NCI-H82 treated with DMSO at 0.1 percent for 48 hours (cell line): ENCODE data around the gene SLF1.

Source experiments
- DNase-seq: peaks from one replicate; lab custom pipeline; 2025; ENCODE audit not compliant: unreplicated experiment; lab: John Stamatoyannopoulos, UW

Gene SLF1

DNA sequence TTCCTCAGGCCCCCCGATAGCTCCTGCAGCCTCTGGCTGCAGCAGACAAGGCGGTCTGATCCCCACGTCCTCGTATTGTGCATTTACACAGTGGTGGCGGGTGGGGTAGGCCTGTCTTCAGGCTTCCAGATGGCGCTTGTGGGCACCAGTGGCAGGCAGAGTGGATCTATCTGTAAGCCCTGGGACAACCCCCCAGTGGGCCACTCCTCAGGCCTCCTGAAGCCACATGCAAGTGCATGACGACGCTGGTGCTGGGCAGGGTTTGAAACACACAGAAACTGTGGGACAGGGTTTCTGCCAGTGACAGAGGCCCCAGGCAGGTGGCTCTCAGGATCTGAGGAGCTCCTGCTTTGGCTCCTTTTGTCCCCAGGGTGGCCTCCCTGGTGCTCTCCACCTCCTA is 42.0 kb downstream of the SLF1 start:
- no peak for DNase-seq

DNA sequence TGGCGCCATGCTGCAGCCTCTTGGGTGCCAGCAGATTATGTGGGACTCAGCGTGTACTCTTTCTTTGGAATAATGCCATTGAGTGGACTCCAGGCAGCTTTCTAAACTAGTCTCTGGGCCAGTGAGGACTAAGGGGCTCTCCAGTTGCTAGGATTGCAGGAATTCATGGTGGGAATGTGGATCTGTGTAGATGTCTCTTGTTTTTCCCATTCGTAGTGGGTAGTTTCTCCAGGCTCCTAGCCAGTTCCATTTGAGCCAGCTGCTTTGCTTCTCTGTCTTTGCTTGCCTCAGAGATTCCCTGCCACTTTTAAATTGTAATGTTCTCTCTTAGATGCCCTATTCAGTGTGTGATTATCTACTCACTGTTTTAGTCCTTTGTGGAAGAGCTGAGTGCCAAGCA is 42.6 kb downstream of the SLF1 start:
- no peak for DNase-seq

DNA sequence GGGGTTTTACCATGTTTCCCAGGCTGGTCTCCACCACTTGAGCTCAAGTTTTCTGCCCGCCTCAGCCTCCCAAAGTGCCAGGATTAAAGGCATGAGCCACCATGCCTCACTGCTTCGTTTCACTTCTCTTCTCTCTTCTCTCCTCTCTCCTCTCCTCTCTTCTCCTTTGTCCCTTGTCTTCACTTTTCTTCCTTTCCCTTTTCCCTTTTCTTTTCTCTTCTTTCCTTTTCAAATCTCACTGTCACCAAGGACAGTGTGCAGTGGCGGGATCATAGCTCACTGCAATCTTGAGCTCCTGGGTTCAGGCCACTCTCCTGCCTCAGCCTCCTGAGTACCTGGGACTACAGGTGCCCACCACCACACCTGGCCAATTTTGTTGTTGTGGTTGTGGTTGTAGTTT is 49.5 kb downstream of the SLF1 start:
- DNase-seq, result no peak

DNA sequence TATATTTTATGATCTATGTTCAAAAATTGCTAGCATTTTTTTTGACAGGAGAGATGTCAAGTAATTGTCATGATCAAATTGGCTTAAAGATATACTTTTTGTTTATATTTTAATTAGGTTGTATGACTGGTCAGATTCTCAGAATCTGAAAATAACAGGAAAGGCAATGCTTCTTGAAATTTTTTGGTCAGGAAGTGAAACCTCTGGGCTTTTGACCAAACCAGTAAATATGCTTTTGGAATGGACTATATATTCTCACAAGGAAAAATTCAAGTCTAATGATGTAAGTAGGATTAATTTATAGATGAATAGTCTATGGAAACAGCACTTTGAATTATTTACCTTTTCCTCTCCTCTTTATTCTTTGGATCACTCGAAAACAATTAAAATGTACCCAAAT is 52.3 kb downstream of the SLF1 start:
- DNase-seq, result no peak

DNA sequence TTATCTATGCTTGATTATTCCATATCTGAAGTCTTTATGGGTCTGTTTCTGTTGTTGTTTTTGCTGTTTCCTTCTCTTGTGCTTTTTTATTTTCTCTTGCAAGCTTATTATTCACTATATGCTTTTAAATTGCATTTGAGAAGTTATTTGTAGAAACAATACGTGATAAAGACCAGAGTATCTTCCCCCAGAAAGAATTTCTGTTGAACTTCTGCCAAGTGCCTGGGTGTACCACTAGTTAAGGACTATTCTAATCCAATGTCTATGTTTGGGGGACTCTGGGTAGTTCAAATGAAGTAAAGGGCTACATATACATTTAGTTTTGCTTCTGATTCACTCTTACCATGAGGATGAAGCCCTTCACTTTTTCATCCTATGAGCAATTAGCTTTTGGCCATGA is 54.3 kb downstream of the SLF1 start:
- no peak for DNase-seq

DNA sequence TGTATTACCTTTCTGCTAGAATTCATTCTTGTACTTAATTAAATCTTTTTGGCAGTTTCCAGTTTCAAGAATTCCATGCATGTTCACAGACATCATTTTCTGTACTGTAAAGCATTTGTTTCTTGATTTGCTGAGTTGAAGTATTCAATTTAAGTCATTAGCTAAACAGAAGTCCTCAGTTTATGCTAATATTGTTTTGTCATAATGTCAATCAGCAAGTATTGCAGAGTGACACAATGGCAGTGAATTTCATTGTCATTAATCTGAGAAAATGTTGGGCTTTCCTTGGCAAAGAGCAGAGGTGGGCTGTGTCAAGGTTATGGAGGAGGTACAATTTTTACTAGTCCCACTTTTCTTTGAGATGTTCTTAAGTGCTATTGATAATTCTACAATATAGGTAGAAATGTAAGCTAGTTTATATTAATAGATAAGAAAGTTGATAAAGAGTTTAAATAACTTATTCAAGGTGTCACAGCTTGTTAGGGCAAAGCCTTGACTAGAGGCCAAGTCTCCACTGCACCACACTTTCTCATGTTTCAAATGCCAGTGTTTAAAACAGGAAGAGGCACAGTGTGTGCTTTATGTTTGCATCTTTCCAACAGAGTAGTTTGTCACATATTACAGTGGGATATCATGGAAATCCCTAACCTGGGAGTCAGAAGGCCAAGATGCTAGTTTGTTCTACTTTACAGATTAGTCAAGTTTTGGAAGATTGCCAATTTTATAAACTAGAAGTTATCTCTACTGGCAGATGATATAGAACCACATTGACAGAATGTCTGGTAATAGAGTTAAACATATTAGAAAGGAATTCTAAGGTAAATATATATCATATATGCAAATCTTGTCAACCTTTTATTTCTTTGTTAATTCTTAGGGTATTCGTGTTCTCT is 56.3 kb downstream of the SLF1 start:
- no peak for DNase-seq

DNA sequence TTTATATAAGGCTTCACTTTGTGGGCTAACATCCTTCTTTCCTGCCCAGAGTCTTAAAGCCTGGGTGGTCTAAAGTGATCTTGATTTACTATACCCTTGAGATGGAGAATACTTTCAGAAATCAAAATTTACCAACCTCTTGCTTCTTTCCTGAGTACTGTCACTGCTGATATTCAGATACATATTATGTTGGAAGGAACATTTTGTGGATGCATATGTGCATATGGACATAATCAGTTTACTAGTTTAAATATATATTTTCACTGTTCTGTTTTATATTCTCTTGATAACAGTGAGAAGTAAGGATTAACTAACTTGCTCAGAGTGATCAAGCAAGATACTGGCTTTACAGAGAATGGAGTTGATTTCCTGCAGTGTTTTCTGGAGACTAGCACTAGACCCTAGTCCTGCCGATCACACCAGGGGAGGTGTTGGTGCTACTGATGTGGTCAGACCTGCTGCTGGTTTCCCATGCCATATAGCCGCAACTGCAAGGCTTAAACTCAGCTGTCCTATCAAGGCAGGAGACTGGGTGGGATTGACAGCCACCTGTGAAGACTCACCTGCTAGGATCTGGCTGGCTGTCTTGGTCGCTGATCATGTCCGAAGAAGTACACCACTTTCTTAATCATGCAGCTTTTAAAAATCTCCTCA is 57.6 kb downstream of the SLF1 start:
- DNase-seq, result no peak

DNA sequence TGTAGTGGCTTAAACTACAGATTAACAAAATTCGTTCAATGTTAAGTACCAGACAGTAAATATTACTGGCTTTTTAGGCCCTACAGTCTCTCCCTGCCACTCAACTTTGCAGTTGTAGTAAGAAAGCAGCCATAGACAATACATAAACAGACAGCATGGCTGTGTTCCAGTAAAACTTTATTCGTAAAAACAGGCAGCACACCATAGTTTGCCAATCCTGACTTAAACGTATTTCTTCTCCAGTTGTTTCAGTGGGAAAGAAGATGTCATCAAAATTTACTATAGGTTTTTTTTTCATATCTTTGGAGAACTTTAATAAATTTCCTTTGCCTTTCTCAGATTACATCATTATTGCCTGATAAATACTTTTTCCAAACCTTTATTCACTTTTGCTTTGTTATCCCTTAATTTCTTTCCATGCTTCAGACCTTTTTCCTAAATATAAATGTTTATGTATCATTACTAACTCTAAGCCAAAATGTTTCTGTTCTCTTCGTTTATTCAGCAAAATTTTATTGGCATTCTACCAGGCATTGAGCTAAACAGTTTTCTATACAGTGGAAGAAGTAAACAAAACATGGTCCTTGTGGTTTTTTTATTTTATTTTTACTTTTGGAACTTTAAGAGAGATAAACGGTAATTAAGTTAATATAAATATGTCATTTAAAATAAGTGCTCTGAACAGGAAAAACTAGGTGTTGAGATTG is 64.5 kb downstream of the SLF1 start:
- DNase-seq, result no peak

DNA sequence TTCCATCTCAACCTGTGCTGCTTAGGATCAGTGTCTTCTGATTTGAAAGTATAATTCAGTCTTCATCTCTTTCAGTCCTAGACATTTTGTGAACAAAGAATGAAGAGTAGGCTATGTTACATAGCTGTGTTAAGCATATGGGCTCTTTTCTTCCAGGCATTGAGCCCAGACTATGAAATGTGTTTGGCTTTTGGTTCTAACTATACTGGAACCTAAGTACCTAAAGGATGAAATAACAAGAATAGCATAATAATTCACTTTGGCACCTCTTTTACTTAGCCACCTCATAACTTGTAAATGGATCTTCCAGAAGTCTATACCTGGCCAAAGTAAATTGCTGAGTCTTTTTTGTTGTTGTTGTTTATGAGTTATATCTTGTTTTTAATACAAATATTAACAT is 71.4 kb downstream of the SLF1 start:
- DNase-seq, result no peak

DNA sequence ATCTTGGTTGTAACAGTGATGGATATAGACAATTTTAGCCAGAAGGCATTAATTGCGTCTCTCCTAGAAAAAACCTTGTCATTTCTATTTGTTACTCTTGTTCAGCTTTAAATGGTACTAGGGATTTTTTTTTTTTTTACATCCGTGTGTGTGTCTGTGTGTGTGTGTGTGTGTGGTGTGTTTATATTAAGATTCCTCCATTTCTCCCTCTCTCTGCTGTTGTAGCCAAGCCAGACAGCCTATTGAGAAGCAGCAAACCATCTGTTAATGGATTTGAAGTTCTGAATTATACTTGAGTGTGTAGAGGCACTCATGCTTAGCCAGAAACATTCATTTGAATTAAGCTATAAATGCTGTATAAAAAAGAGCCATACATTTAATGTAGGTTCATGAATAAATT is 72.3 kb downstream of the SLF1 start:
- no peak for DNase-seq

DNA sequence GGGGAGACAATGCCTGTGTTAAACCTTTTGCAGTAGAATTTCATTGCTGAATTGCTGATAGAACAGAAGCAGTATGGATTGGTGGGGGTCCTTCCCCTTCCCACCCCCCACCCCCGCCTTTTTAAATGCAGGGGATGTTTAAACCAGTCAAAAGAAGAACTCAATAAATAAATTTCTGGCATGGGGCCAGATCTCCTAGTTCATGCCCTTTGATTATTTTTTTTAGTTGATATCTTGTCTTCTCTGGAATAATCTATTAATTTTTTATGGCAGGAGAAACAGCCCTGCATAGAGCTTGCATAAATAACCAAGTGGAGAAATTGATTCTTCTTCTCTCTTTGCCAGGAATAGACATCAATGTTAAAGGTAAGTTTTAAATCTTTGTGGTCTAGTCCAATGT is 72.8 kb downstream of the SLF1 start:
- no peak for DNase-seq

DNA sequence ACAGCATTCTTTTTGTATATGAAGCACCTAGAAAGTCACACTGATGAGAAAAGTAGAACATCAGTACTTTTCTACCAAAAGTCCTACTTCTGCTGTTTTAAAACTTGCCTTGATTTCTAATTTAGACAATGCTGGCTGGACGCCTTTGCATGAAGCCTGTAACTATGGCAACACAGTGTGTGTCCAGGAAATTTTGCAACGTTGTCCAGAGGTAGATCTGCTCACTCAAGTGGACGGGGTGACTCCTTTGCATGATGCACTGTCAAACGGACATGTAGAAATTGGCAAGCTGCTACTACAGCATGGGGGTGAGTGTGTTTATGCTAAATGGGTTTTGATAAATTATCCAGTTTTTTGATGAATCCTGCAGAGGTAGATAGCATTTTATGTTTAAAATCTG is 73.5 kb downstream of the SLF1 start:
- no peak for DNase-seq

DNA sequence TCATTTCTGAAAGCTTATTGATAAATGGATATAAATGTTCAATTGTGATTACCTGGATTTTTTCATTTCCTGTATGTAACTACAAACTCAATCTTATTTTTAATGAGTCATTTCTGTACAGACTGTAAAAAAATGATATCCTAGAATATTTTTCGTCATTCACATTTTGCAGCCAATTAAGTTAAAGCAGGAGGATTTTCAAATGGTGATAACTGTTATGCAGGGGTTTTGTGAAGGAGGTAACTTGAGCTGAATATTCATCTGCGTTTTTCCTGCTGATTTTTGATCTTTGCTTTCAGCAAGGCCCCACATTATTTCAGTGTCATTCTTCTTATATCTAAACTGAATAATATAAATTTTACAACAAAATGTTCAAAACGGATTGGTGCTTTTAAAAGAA is 74.1 kb downstream of the SLF1 start:
- DNase-seq, result no peak

DNA sequence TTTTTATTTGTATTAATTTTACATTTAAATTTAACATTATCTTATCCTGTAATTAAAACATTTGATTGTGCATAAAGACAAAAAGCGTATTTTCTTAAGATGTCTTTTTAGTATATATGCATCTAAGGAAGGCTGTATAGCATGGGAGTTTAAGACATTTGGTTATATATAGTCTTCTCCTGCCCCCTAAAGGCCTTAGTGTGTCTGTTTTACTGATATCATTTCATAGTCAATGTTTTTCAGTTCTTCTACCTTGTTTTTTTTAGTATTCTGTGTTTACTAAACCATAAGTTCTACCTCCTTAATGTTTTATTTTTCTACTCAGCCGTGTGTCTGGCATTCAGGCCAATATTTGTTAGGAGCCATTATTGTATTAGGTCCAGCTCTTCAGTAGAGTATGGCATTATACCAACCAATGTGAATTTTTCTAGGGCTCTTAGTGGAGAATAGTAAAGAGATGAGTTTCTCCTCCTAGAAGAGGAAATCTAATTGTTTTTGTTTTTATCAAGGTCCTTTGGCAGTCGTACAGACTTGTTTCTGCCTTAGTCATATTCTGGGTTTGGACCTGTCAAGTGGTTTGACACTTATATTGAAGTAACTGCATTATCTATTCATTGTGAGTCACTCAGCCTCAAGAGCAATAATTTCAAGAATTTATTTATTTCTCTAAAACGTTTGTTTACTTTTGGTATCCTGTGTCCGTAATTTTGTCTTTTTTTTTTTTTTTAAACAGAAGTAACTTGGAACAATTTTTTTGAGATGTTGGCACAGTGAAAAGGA is 74.8 kb downstream of the SLF1 start:
- no peak for DNase-seq

DNA sequence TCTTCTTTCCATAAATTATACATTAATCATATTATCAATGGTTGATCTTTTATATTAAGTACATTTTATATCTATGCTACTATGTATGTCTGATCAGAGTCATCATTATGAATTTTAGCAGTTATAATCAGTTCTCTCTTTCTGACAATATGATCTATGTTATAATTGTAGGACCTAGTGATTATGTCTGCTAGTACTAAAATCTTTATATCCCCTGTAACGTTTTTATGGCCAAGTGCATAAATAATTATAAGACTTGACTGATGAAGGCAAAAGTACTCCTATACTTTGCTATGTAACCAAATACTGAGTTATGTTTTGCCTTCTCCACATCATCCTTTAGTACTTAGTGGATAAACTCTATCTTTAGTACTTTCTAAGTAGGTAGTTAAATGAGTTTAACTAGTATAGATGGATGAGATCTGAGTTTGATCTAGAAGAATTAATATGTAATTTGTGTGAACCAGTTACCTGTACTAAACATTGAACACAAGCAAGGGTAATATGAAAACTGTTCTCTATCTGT is 75.4 kb downstream of the SLF1 start:
- DNase-seq, result no peak

DNA sequence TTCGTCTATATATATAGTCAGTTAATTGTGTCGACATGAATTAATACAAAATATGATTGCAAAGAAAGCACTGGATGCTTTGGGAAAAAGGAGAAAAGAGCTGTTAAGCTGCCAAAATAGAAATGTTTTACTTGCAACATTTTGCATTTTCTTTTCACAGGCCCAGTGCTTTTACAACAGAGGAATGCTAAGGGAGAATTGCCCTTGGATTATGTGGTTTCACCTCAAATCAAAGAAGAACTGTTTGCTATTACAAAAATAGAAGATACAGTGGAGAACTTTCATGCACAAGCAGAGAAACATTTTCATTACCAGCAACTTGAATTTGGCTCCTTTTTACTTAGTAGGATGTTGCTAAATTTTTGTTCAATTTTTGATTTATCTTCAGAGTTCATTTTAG is 76.2 kb downstream of the SLF1 start:
- DNase-seq, result no peak

DNA sequence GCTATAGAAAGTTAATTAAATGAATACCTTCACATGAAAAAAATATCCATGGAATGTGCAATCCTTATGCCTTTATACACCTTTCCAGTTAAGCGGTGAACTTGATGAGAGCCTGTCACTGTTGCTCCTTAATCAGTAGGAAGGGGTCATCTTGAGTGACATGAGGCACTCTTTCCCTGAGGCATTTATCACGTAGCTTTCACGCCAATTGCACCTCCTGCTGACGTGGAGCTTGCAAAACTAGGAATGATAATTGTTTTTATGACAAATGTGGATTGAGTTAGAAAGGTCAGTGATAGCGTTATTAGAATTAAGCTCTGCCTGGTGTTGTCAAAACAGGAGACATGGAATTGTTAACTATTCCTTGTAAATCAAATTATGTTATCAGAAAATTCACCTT is 79.7 kb downstream of the SLF1 start:
- no peak for DNase-seq

DNA sequence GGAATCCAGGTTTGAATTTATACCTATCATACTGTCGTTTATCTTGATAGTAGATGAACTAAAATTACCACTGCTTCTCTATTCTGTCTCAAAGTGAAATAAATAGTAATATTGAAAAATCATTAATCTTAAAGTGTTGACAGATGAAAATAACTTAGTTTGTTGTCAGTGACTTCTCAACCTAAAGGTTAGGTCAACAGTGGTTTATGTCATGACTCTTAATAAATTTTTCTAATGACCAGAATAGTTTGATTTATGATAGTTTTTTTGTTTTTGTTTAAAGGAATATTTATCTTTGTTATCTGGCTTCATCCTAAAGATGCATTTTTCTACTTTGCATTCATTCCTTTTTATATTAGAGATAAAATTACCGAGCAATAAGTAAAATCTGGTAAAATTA is 81.1 kb downstream of the SLF1 start:
- DNase-seq, result no peak

DNA sequence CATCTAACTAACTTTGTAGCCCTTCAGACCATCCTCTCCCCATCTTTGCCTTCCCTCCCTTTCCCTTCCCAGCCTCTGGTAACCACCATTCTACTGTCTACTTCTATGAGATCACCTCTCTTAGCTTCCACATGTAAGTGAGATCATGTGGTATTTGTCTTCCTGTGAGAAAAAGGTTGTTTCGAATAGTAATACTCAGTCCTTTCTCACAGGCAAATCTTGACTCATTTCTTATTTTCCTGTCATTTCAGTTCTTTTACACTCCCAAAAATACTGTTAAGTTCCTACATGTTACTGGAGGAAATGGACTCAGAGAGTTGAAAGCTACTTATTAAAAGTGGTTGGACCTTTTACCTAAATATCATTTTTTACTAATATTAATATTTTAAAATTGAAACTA is 82.1 kb downstream of the SLF1 start:
- DNase-seq, result no peak

DNA sequence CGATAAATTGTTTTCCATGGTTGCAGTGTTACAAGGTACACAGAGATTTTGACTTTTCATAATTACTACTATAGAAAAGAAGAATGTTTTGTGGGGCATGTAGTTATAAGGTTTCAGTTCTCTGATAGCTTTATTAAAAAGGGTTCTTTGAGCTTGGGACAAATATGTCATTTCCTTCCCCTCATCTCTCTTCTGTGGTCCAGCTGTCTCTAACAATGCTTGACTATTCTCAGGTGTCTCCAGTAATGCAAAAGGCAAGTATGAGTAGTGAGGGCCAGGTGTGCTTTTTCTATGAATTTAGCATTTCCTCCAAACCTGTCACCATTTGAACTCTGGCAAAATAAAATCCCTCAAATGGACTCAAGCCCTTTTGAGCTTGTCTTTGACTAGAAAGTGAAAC is 84.3 kb downstream of the SLF1 start:
- no peak for DNase-seq

DNA sequence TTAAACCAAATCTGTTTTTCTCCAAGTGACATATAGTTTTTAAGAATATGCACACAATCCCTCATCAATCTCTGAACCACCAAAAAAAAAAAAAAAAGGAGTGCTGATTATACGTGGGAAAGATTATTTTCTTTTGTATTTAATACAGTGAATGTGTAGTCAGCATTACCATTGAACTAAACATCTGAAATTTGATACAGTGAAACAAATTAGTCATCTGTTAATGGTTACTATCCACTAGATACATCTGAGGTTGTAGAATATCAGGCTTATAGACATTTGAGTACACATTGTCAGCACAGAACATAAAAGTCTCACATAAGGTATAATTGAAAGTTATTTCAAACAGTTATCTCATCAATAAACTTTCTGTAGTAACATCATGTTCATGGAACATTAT is 87.0 kb downstream of the SLF1 start:
- no peak for DNase-seq
